NT2/D1 (cell line): ENCODE measurements around the gene TP53I3.

ENCODE experiments used
- SUZ12 ChIP-seq: IDR thresholded peaks from 2 replicates; pipeline ENCODE4 v1.6.1; 2011; ENCODE audit not compliant: insufficient read length, insufficient read depth; ENCODE audit errors: extremely low read depth
- YY1 ChIP-seq: IDR thresholded peaks from 2 replicates; pipeline ENCODE4 v1.6.1; 2011; ENCODE audit not compliant: insufficient read length, insufficient read depth
- ZNF274 ChIP-seq: IDR thresholded peaks from 2 replicates; pipeline ENCODE4 v1.6.1; 2011; ENCODE audit warnings: mild to moderate bottlenecking, low read depth, low read length

DNA sequence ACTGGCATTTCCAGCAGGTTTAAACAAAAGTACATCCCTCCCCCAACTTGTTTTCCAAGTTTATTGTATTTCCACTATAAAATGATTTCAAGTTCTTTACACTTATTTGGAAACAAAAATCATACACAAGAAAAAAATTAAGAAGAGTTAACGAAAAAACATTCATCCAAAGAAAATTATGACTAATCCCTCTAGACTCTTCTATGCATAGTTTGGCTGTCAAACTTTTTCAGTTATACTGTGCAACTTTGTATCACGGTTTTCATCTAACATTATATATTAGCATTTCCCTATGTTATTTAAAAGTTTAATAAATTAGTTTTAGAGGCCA lies 38.1 kb downstream of the TP53I3 start:
- TF ChIP-seq YY1 (no peak), SUZ12 (no peak), ZNF274 (no peak)
